OCI-LY1 (cell line): ENCODE results near the gene DUSP16.

Experiments used
- CTCF ChIP-seq: fragments of 200-600 bp; sonication (generic), shearing (Covaris generic); IDR thresholded peaks from 2 replicates; pipeline ENCODE4 v1.5.1; 2017; ENCODE audit warnings: mild to moderate bottlenecking, antibody characterized with exemption, low read length, moderate library complexity, mixed read lengths
- EZH2 ChIP-seq: fragments of 200-600 bp; sonication (generic), shearing (Covaris generic); IDR thresholded peaks from 2 replicates; pipeline ENCODE4 v1.8.0; 2017; ENCODE audit warnings: borderline replicate concordance, mixed run types, mild to moderate bottlenecking, antibody characterized with exemption, low read length, moderate library complexity, mixed read lengths

GRCh38 chr12:12583510-12584178, 21.0 kb upstream of the DUSP16 start:
- TF ChIP-seq CTCF (no peak), EZH2 (no peak)
